Caco-2 (cell line): ENCODE measurements around the gene PLCB1. TPM values are rescaled to one million over a fixed set of nuclear protein-coding genes. Genes with fewer than 3 reads are reported as not detected.

ENCODE experiments used
- BruUV-seq: library from RNA; stranded (reverse); fragments of 400-500 nt; replicated peaks from 2 replicates; lab custom pipeline; 2021; lab: Mats Ljungman, UMichigan
- CTCF ChIA-PET: fragments of 300-600 bp; sonication (Branson Sonifier 250); formaldehyde crosslinking; loops from one replicate; lab custom pipeline; 2022; ENCODE audit warnings: antibody characterized with exemption; lab: Charles Lee
- POLR2A ChIA-PET: fragments of 300-600 bp; sonication (Branson Sonifier 250); formaldehyde crosslinking; loops from one replicate; lab custom pipeline; 2022; ENCODE audit warnings: antibody characterized with exemption; lab: Charles Lee
- DNase-seq, 2 experiments: peaks; one replicate each; pipeline versions ENCODE4 v3.0.0 to v3.0.0-alpha.2; 2020 to 2022
- H3K27me3 ChIP-seq: replicated peaks from 2 replicates; pipeline ENCODE4 v1.6.0; 2011; ENCODE audit warnings: low read length; ENCODE audit not compliant: control insufficient read depth, insufficient read depth
- H3K36me3 ChIP-seq: 2 replicates; pipeline ENCODE4 v1.5.1; 2011; ENCODE audit warnings: low read length; ENCODE audit not compliant: control insufficient read depth, insufficient read depth
- H3K4me1 ChIP-seq: fragments of 250-450 bp; sonication (Bioruptor Pico); 2 replicates; pipeline ENCODE4 v1.5.1; 2020; ENCODE audit warnings: mild to moderate bottlenecking
- H3K4me3 ChIP-seq: 2 replicates; pipeline ENCODE4 v1.5.1; 2011; ENCODE audit warnings: low read depth, mild to moderate bottlenecking, control low read depth, low read length
- H3K9me3 ChIP-seq: fragments of 250-450 bp; sonication (Bioruptor Pico); 2 replicates; pipeline ENCODE4 v1.5.1; 2020; ENCODE audit warnings: mild to moderate bottlenecking, moderate library complexity
- H3K27ac Mint-ChIP-seq: one replicate; pipeline ENCODE4 v1.8.0; 2022; ENCODE audit warnings: mixed read lengths; ENCODE audit not compliant: unreplicated experiment
- H3K27me3 Mint-ChIP-seq: one replicate; pipeline ENCODE4 v1.8.0; 2022; ENCODE audit warnings: mixed read lengths; ENCODE audit not compliant: insufficient read depth, unreplicated experiment
- H3K36me3 Mint-ChIP-seq: one replicate; pipeline ENCODE4 v1.8.0; 2022; ENCODE audit warnings: mild to moderate bottlenecking, mixed read lengths; ENCODE audit not compliant: insufficient read depth, unreplicated experiment
- H3K4me1 Mint-ChIP-seq: one replicate; pipeline ENCODE4 v1.8.0; 2022; ENCODE audit warnings: low read depth, mixed read lengths; ENCODE audit not compliant: unreplicated experiment
- H3K4me3 Mint-ChIP-seq: one replicate; pipeline ENCODE4 v1.8.0; 2022; ENCODE audit warnings: mild to moderate bottlenecking, moderate library complexity, mixed read lengths; ENCODE audit not compliant: unreplicated experiment
- H3K9me3 Mint-ChIP-seq: one replicate; pipeline ENCODE4 v1.8.0; 2022; ENCODE audit warnings: mixed read lengths; ENCODE audit not compliant: unreplicated experiment
- CTCF ChIP-seq, 2 experiments: fragments of 200-600 bp in 1 of 2; IDR thresholded peaks; 1 replicate in 1 of 2; 2 replicates in 1 of 2; pipeline versions ENCODE4 v1.5.1 to v1.8.0; 2011 to 2022; ENCODE audit warnings: antibody characterized with exemption in 1 of 2, control low read depth in 1 of 2, inconsistent platforms in 1 of 2, low read depth in 1 of 2, low read length in 1 of 2, mild to moderate bottlenecking in 1 of 2, moderate library complexity in 1 of 2; ENCODE audit not compliant: insufficient read depth in 1 of 2, severe bottlenecking in 1 of 2, unreplicated experiment in 1 of 2
- intact Hi-C: fragments of 100-400 bp; cut with micrococcal nuclease; formaldehyde crosslinking; loops from one replicate; pipeline ENCODE4 v1.10.0; 2022; ENCODE audit not compliant: unreplicated experiment
- total RNA-seq: library from RNA; stranded (reverse); gene quantifications from 2 replicates; pipeline ENCODE4 v1.2.3, GENCODE V29; 2022

The PLCB1 gene
- total RNA-seq, 1 experiment from 2014 or later: 105 TPM

GRCh38 chr20:8129211-8129976 lies 2.7 kb upstream of the PLCB1 start:
- no peak for TF ChIP-seq CTCF (IDR thresholded peaks at IDR 0.05; ENCODE audit: insufficient read depth in 1 of 2, low read depth in 1 of 2, low read length in 1 of 2, severe bottlenecking in 1 of 2, unreplicated experiment in 1 of 2)
- Mint-ChIP-seq H3K4me3 (peak overlapping the region; percentile 68), H3K36me3 (peaks cover 24% of the 10 kb centered on the region), H3K9me3 (no peaks in the 10 kb centered on the region), H3K27me3 (no peaks in the 10 kb centered on the region), H3K4me1 (peaks cover 42% of the 10 kb centered on the region), H3K27ac (peak overlapping the region; percentile 93)
- no peaks in the 10 kb centered on the region for H3K9me3 ChIP-seq
- ChIA-PET POLR2A (interaction anchor here (0.6 to 1.0 kb wide), 5 partner anchors 15 to 407 kb away, joined by 3 to 4 read pairs (median 3); no protein-coding TSS in a partner anchor), CTCF (interaction anchor here (0.8 to 1.3 kb wide), 3 partner anchors 85 to 593 kb away, joined by 3 to 8 read pairs (median 3); no protein-coding TSS in a partner anchor)
- BruUV-seq: TSS peak; percentile 78
- H3K4me3 ChIP-seq: no peak overlapping the region
- H3K4me1 ChIP-seq: peaks cover 76% of the 10 kb centered on the region
- intact Hi-C loops: loop anchor here (1.0 to 2.0 kb wide), 8 partner anchors 8 to 593 kb away; no protein-coding TSS in a partner anchor
- no peaks in the 10 kb centered on the region for H3K27me3 ChIP-seq
- no peaks in the 10 kb centered on the region for H3K36me3 ChIP-seq
- peak; percentile 83 to 87 for DNase-seq

- Histone ChIP-seq H3K9me3 (no peaks in the 10 kb centered on the region), H3K36me3 (no peaks in the 10 kb centered on the region), H3K27me3 (no peaks in the 10 kb centered on the region), H3K4me3 (peak overlapping the region; percentile 76), H3K4me1 (peaks cover 61% of the 10 kb centered on the region)
- Mint-ChIP-seq H3K9me3 (no peaks in the 10 kb centered on the region), H3K4me3 (peak overlapping the region; percentile 84), H3K27ac (peak overlapping the region; percentile 93), H3K4me1 (peaks cover 54% of the 10 kb centered on the region), H3K27me3 (no peaks in the 10 kb centered on the region), H3K36me3 (peaks cover 30% of the 10 kb centered on the region)
- intact Hi-C loops: loop anchor here (1.0 to 5.0 kb wide), 2 partner anchors 258 to 451 kb away; no protein-coding TSS in a partner anchor
- ChIA-PET CTCF (interaction anchor here (0.6 to 1.4 kb wide), 6 partner anchors 87 to 591 kb away, joined by 3 to 7 read pairs (median 5); no protein-coding TSS in a partner anchor), POLR2A (interaction anchor here (0.5 kb wide), 1 partner anchor 404 kb away, joined by 6 read pairs; no protein-coding TSS in a partner anchor)
- DNase-seq: no peak
- no TSS peak for BruUV-seq
- TF ChIP-seq CTCF (IDR thresholded peaks at IDR 0.05; ENCODE audit: insufficient read depth in 1 of 2, low read depth in 1 of 2, low read length in 1 of 2, severe bottlenecking in 1 of 2, unreplicated experiment in 1 of 2): no peak
These were observed 1.1 kb upstream of the PLCB1 start for GRCh38 chr20:8130840-8131526.
